GM23338 (cell line): Measurements from ENCODE around the gene OR4K5.

Source experiments
- CREB1 ChIP-seq: fragments of 250-450 bp; sonication (Bioruptor Pico); IDR thresholded peaks from 2 replicates; pipeline ENCODE4 v1.5.0; 2020; ENCODE audit warnings: low read depth, mild to moderate bottlenecking, moderate library complexity
- EZH2 ChIP-seq: fragments of 200-600 bp; sonication (generic); IDR thresholded peaks from one replicate; pipeline ENCODE4 v1.8.0; 2017; ENCODE audit warnings: antibody characterized with exemption, mild to moderate bottlenecking, low read depth; ENCODE audit not compliant: unreplicated experiment
- EZH2phosphoT487 ChIP-seq: fragments of 200-600 bp; sonication (generic); IDR thresholded peaks from one replicate; pipeline ENCODE4 v1.8.1; 2018; ENCODE audit warnings: antibody characterized with exemption; ENCODE audit not compliant: unreplicated experiment
- JUNB ChIP-seq: IDR thresholded peaks from one replicate; pipeline ENCODE4 v1.6.1; 2016; ENCODE audit warnings: antibody characterized with exemption; ENCODE audit not compliant: unreplicated experiment
- POLR2AphosphoS5 ChIP-seq: IDR thresholded peaks from 2 replicates; pipeline ENCODE4 v1.6.1; 2016; ENCODE audit warnings: antibody characterized with exemption, low read depth
- STAT1 ChIP-seq: IDR thresholded peaks from one replicate; pipeline ENCODE4 v1.6.1; 2016; ENCODE audit warnings: antibody characterized with exemption; ENCODE audit not compliant: unreplicated experiment
- ZNF114 ChIP-seq: fragments of 250-450 bp; sonication (Bioruptor Pico); IDR thresholded peaks from 2 replicates; pipeline ENCODE4 v1.5.0; 2020; ENCODE audit warnings: mild to moderate bottlenecking, moderate library complexity
- ZNF462 ChIP-seq: fragments of 250-450 bp; sonication (Bioruptor Pico); IDR thresholded peaks from 2 replicates; pipeline ENCODE4 v1.5.0; 2020; ENCODE audit warnings: mild to moderate bottlenecking, moderate library complexity
- TF ChIP-seq, protein P1 (sequence below), 2 experiments: fragments of 200-600 bp in 1 of 2; sonication (generic) in 1 of 2; conservative IDR thresholded peaks; 2 replicates each; pipeline versions ENCODE4 v1.5.1 to v1.6.1; 2016 to 2017; ENCODE audit warnings: antibody characterized with exemption in 2 of 2, low read depth in 2 of 2, mild to moderate bottlenecking in 2 of 2, moderate library complexity in 1 of 2
- TF ChIP-seq, protein P2 (sequence below): IDR thresholded peaks from one replicate; pipeline ENCODE4 v1.6.1; 2018; ENCODE audit warnings: antibody characterized with exemption; ENCODE audit not compliant: unreplicated experiment
- TF ChIP-seq, protein P3 (sequence below): IDR thresholded peaks from 2 replicates; pipeline ENCODE4 v1.6.1; 2016; ENCODE audit warnings: antibody characterized with exemption

GRCh38 chr14:19902409-19902808 is 18.0 kb upstream of the OR4K5 start:
- TF ChIP-seq, protein P1, sequence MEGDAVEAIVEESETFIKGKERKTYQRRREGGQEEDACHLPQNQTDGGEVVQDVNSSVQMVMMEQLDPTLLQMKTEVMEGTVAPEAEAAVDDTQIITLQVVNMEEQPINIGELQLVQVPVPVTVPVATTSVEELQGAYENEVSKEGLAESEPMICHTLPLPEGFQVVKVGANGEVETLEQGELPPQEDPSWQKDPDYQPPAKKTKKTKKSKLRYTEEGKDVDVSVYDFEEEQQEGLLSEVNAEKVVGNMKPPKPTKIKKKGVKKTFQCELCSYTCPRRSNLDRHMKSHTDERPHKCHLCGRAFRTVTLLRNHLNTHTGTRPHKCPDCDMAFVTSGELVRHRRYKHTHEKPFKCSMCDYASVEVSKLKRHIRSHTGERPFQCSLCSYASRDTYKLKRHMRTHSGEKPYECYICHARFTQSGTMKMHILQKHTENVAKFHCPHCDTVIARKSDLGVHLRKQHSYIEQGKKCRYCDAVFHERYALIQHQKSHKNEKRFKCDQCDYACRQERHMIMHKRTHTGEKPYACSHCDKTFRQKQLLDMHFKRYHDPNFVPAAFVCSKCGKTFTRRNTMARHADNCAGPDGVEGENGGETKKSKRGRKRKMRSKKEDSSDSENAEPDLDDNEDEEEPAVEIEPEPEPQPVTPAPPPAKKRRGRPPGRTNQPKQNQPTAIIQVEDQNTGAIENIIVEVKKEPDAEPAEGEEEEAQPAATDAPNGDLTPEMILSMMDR (conservative IDR thresholded peaks at IDR 0.05; ENCODE audit: low read depth in 2 of 2), result no peak
- TF ChIP-seq JUNB, result no peak
- TF ChIP-seq EZH2phosphoT487, result no peak
- TF ChIP-seq, protein P2, sequence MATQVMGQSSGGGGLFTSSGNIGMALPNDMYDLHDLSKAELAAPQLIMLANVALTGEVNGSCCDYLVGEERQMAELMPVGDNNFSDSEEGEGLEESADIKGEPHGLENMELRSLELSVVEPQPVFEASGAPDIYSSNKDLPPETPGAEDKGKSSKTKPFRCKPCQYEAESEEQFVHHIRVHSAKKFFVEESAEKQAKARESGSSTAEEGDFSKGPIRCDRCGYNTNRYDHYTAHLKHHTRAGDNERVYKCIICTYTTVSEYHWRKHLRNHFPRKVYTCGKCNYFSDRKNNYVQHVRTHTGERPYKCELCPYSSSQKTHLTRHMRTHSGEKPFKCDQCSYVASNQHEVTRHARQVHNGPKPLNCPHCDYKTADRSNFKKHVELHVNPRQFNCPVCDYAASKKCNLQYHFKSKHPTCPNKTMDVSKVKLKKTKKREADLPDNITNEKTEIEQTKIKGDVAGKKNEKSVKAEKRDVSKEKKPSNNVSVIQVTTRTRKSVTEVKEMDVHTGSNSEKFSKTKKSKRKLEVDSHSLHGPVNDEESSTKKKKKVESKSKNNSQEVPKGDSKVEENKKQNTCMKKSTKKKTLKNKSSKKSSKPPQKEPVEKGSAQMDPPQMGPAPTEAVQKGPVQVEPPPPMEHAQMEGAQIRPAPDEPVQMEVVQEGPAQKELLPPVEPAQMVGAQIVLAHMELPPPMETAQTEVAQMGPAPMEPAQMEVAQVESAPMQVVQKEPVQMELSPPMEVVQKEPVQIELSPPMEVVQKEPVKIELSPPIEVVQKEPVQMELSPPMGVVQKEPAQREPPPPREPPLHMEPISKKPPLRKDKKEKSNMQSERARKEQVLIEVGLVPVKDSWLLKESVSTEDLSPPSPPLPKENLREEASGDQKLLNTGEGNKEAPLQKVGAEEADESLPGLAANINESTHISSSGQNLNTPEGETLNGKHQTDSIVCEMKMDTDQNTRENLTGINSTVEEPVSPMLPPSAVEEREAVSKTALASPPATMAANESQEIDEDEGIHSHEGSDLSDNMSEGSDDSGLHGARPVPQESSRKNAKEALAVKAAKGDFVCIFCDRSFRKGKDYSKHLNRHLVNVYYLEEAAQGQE, result no peak
- TF ChIP-seq POLR2AphosphoS5, result no peak
- TF ChIP-seq EZH2, result no peak
- TF ChIP-seq CREB1 (CRISPR knock-in tag), result no peak
- TF ChIP-seq ZNF114 (CRISPR knock-in tag), result no peak
- TF ChIP-seq, protein P3, sequence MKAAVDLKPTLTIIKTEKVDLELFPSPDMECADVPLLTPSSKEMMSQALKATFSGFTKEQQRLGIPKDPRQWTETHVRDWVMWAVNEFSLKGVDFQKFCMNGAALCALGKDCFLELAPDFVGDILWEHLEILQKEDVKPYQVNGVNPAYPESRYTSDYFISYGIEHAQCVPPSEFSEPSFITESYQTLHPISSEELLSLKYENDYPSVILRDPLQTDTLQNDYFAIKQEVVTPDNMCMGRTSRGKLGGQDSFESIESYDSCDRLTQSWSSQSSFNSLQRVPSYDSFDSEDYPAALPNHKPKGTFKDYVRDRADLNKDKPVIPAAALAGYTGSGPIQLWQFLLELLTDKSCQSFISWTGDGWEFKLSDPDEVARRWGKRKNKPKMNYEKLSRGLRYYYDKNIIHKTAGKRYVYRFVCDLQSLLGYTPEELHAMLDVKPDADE, result no peak
- TF ChIP-seq ZNF462 (CRISPR knock-in tag), result no peak
- TF ChIP-seq STAT1, result no peak
